ENCODE results near the gene SORL1.

DNA sequence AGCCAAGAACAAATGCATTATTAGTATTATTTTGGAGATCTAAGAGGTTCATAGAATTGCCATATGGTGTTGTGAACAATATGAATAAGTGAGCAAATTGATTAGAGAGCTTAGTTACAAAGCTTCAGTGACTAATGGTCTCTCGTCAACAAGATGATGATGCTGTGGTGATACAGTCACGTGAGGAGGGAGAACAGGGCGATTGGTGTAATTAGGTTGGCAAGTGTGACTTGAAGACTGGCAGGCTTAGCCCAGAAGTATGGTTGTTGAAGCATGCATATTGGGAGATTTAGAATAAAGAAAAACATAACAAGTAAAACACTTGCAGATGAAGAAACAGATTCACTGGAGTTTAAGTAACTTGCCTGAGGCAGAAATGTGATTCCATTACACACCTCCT is 101.3 kb downstream of the SORL1 start:
- TF ChIP-seq, protein P1, sequence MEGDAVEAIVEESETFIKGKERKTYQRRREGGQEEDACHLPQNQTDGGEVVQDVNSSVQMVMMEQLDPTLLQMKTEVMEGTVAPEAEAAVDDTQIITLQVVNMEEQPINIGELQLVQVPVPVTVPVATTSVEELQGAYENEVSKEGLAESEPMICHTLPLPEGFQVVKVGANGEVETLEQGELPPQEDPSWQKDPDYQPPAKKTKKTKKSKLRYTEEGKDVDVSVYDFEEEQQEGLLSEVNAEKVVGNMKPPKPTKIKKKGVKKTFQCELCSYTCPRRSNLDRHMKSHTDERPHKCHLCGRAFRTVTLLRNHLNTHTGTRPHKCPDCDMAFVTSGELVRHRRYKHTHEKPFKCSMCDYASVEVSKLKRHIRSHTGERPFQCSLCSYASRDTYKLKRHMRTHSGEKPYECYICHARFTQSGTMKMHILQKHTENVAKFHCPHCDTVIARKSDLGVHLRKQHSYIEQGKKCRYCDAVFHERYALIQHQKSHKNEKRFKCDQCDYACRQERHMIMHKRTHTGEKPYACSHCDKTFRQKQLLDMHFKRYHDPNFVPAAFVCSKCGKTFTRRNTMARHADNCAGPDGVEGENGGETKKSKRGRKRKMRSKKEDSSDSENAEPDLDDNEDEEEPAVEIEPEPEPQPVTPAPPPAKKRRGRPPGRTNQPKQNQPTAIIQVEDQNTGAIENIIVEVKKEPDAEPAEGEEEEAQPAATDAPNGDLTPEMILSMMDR (conservative IDR thresholded peaks at IDR 0.05 in 1 of 2, IDR thresholded peaks at IDR 0.05 in 1 of 2; ENCODE audit: extremely low read depth in 1 of 2, insufficient read depth in 1 of 2, low read depth in 1 of 2, low read length in 2 of 2), result no peak
- no peak for TF ChIP-seq EZH2 (IDR thresholded peaks at IDR 0.05; ENCODE audit: borderline replicate concordance, low read length)
